Lung (tissue), 12 donors: ENCODE data around the gene FDPS. TPM values are rescaled to one million over a fixed set of nuclear protein-coding genes. Genes with fewer than 3 reads are reported as not detected.

Source experiments
- ATAC-seq: fragments of 200-7000 bp; cut with Tn5 transposase; one replicate; pipeline ENCODE4 v1.9.1; 2020; ENCODE audit warnings: moderate number of reproducible peaks; ENCODE audit not compliant: insufficient read depth, low FRiP score
- DNase-seq, 3 donors: peaks; one replicate each; pipeline ENCODE4 v3.0.0-alpha.2; 2013 to 2017
- H3K27ac ChIP-seq, 2 donors: one replicate each; pipeline ENCODE4 v1.5.1; 2013; ENCODE audit warnings: mild to moderate bottlenecking in 2 of 2, moderate library complexity in 2 of 2, control low read depth in 1 of 2, inconsistent platforms in 1 of 2, low read depth in 1 of 2, low read length in 1 of 2
- H3K27me3 ChIP-seq, 3 donors: one replicate each; pipeline ENCODE4 v1.5.1; 2013; ENCODE audit warnings: low read length in 2 of 3; ENCODE audit not compliant: control insufficient read depth in 3 of 3, insufficient read depth in 3 of 3
- H3K36me3 ChIP-seq, 4 donors: one replicate each; pipeline ENCODE4 v1.5.1; 2013; ENCODE audit warnings: low read length in 4 of 4, mild to moderate bottlenecking in 1 of 4, moderate library complexity in 1 of 4; ENCODE audit not compliant: control insufficient read depth in 4 of 4, insufficient read depth in 4 of 4
- H3K4me1 ChIP-seq, 5 donors: one replicate each; pipeline ENCODE4 v1.5.1; 2013; ENCODE audit warnings: low read length in 5 of 5, mild to moderate bottlenecking in 2 of 5, moderate library complexity in 1 of 5; ENCODE audit not compliant: control insufficient read depth in 5 of 5, insufficient read depth in 5 of 5
- H3K4me3 ChIP-seq: one replicate; pipeline ENCODE4 v1.5.1; 2013; ENCODE audit warnings: mild to moderate bottlenecking, control low read depth, moderate library complexity
- H3K9ac ChIP-seq, 2 donors: one replicate each; pipeline ENCODE4 v1.5.1; 2013; ENCODE audit warnings: low read length in 2 of 2, control low read depth in 1 of 2; ENCODE audit not compliant: insufficient read depth in 1 of 2
- H3K9me3 ChIP-seq, 4 donors: one replicate each; pipeline ENCODE4 v1.5.1; 2013; ENCODE audit warnings: low read length in 3 of 4, mild to moderate bottlenecking in 1 of 4, moderate library complexity in 1 of 4; ENCODE audit not compliant: control insufficient read depth in 4 of 4, insufficient read depth in 3 of 4
- WGBS, 2 donors: extraction: QIAGEN DNeasy Blood & Tissue Kit; methylation state at CpG; one replicate each; pipeline ENCODE4 v1.1.7; 2013; 5-methylcytosine and 5-hydroxymethylcytosine counted together
- polyA plus RNA-seq, 2 donors: library from polyadenylated mRNA; stranded (reverse); fragments of 200-250 nt; gene quantifications; one replicate each; pipeline ENCODE4 v1.2.1, GENCODE V29; 2013
- total RNA-seq, 2 donors: library from RNA; depleted of rRNA in 1 of 2; stranded (reverse); fragments of >200 nt in 1 of 2; gene quantifications; one replicate each; pipeline ENCODE4 v1.2.1, GENCODE V29; 2014 to 2021
- TF ChIP-seq, protein P1 (sequence below): IDR thresholded peaks from 2 replicates; pipeline ENCODE4 v1.5.1; 2012; ENCODE audit warnings: mild to moderate bottlenecking; ENCODE audit errors: control extremely low read depth, extremely low read depth
- donor health status: control.
- donor health status: control.
- donor health status: Bipolar disorder and iron deficiency.
- donor health status: healthy.
- donor health status: DM: yes; HTN: yes; CAD: no.

The FDPS gene
- total and polyA plus RNA-seq, 4 donors = 193 to 385 (median 308) TPM

DNA sequence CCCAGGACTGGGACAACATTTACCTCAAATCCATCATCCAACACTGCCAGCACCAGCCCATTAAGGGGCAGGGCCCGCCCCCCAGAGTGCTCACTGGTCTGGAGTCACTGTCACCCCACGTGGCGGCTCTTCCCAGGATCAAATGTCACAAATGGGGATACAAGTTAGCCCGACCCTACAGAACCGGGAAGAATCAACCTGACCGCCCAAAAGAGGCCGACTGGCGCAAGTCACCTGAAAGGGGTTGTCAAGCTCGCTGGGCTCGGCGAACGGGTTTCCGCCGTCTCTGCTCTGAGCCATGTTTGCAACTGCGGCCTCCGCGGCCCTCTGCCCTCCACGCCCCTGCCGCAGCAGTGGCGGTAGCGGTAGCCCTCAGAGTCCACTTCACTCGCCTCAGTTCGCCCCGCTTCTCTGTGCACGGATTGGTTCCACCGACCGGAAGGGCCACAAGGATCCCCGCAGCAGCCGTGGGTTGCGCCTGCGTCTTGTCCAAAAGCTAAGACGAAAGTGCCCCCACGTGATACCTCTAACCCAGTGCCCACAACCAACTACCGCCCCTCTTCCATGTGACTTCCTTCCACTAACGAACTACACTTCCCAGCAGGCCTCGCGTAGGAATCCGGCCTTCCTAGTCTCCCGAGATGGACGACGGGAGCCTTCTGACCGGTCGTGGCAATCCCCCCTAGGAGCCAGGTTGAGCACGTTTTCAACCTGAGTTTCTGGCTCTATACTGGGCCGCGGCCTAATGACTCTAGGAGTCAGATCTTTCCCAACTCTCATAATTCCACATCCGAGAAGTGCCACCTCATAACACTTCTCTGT is 46.6 kb upstream of the FDPS start, which contains the start of gene SCAMP3:
Gene SCAMP3, minus strand, starts transcription at position 509 of the 822 bp plus-strand sequence. Its CDS starts 209 bp downstream, at position 300.
- peak within 1 kb of the TSS; percentile 74 to 80 for H3K9ac ChIP-seq
- DNase-seq = peak; percentile 96 to 99 (median 99)
- TF ChIP-seq, protein P1, sequence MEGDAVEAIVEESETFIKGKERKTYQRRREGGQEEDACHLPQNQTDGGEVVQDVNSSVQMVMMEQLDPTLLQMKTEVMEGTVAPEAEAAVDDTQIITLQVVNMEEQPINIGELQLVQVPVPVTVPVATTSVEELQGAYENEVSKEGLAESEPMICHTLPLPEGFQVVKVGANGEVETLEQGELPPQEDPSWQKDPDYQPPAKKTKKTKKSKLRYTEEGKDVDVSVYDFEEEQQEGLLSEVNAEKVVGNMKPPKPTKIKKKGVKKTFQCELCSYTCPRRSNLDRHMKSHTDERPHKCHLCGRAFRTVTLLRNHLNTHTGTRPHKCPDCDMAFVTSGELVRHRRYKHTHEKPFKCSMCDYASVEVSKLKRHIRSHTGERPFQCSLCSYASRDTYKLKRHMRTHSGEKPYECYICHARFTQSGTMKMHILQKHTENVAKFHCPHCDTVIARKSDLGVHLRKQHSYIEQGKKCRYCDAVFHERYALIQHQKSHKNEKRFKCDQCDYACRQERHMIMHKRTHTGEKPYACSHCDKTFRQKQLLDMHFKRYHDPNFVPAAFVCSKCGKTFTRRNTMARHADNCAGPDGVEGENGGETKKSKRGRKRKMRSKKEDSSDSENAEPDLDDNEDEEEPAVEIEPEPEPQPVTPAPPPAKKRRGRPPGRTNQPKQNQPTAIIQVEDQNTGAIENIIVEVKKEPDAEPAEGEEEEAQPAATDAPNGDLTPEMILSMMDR = no peak
- peaks cover 6 to 17% (median 7%) of the 10 kb centered on the region in 5 donors for H3K4me1 ChIP-seq
- H3K27me3 ChIP-seq = no peaks in the 10 kb centered on the region
- H3K27ac ChIP-seq = peak within 1 kb of the TSS; percentile 71 to 92
- peak; percentile 94 for ATAC-seq
- WGBS, 2 donors = 0 to 1% methylated on average over 46 to 47 of the region's 47 CpGs
- peak within 1 kb of the TSS; percentile 91 for H3K4me3 ChIP-seq
- peaks cover 16 to 41% (median 29%) of the 10 kb centered on the region in 4 donors for H3K36me3 ChIP-seq
- H3K9me3 ChIP-seq = no peaks in the 10 kb centered on the region

DNA sequence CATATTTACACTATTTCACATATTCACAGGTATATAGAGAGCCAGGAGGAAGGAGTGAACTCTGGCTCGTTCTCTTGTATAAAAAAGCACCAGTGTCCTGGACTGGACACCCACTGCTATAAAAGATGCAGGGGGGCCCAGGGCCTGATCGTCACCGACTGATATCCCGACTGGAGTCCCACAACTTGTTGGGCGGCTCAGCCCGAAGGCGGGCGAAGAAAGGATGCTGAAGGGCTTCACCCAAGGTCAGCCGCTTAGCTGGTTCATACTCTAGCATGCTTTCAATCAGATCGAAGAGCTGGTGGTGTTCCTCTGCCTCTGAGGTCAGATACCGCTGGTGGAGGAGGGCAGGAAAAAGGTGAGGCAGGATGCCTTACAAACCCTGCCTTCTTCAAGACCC is 45.6 kb upstream of the FDPS start:
- TF ChIP-seq, protein P1 = no peak
- H3K9ac ChIP-seq = no peak overlapping the region
- H3K9me3 ChIP-seq = no peaks in the 10 kb centered on the region
- no peak for ATAC-seq
- no peaks in the 10 kb centered on the region for H3K27me3 ChIP-seq
- peaks cover 6 to 17% (median 7%) of the 10 kb centered on the region in 5 donors for H3K4me1 ChIP-seq
- whole genome bisulfite sequencing, 2 donors = 90 to 94% methylated on average over 11 of the region's 11 CpGs
- no peak overlapping the region for H3K4me3 ChIP-seq
- peaks cover 20 to 48% (median 35%) of the 10 kb centered on the region in 4 donors for H3K36me3 ChIP-seq
- no peak for DNase-seq
- no peak overlapping the region for H3K27ac ChIP-seq

DNA sequence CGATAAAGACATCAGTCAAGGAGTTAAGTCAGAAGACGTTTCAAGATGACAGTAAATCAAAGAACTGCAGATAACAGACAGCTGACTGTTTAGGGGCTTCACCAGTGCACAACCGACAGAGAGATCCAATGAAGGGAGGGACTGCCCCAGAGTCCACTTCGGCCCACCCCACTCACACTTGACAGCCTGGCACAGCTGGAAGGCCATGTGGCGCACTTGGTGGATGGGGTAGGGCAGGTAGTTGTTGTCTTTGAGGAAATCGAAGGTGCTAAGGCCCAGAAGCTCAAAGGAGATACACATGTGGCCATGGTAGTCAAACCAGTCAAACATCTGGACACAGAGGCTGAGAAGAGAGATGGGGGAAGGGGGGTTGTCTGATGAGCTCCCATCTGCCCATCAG is 42.1 kb upstream of the FDPS start:
- ATAC-seq (no peak), DNase-seq (no peak)
- Histone ChIP-seq H3K36me3 (peaks cover 44 to 66% (median 55%) of the 10 kb centered on the region in 4 donors), H3K27ac (no peak overlapping the region), H3K27me3 (no peaks in the 10 kb centered on the region), H3K9me3 (no peaks in the 10 kb centered on the region), H3K4me3 (no peak overlapping the region), H3K4me1 (peaks cover 0 to 8% (median under 1%) of the 10 kb centered on the region in 5 donors), H3K9ac (no peak overlapping the region)
- TF ChIP-seq, protein P1 = no peak
- 90 to 91% methylated on average over 6 of the region's 6 CpGs for WGBS, 2 donors
